ENCODE results near the gene BRIP1.

GRCh38 chr17:61704935-61705449 is 158.3 kb downstream of the BRIP1 start:
- TF ChIP-seq CTCF (IDR thresholded peaks at IDR 0.05) (no peak), ZFX (IDR thresholded peaks at IDR 0.05; ENCODE audit: borderline replicate concordance) (no peak)
